Measurements from ENCODE around the gene MTMR1.

DNA sequence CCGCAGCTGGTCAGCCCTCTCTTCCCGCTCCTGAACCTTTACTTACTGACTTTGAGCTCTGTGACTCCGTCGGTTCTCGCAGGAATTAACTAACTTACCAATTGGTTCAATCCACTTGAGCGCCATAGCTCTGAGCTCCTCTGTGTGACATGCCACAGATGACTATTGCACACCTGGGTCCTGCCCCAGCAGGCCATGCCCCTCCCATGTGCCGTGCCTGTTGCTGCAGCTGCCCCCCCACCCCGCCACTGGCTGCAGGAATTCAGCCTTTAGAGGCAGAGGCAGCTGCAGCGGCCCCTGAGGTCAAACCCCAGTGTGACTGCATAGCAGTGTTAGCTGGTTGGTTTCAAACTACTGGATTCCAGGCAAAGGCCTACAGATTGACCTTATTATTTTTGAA is 70.6 kb downstream of the MTMR1 start:
- TF ChIP-seq CTCF (IDR thresholded peaks at IDR 0.05; ENCODE audit: insufficient read depth, low read length, poor library complexity, severe bottlenecking) (no peak), EZH2phosphoT487 (conservative IDR thresholded peaks at IDR 0.05; ENCODE audit: low read length) (no peak)
